Fibroblast of skin of left quadriceps (primary cell): ENCODE data around the gene BMPR1A.
A peak's percentile ranks its signal among the peaks of the same experiment; 100 is the strongest.
"Not testable (repeated sequence)": the region's sequence is repeated elsewhere in the genome, so short reads cannot be mapped to it uniquely, and the experiment has no call there.

Source experiments
- DNase-seq, 2 experiments: peaks; one replicate each; pipeline ENCODE4 v3.0.0-alpha.2; 2013; ENCODE audit warnings: low read depth in 2 of 2

BMPR1A gene

GRCh38 chr10:86848747-86849146, 92.3 kb downstream of the BMPR1A start:
- DNase-seq: no peak

GRCh38 chr10:86849181-86849894, 92.9 kb downstream of the BMPR1A start:
- no peak for DNase-seq

- DNase-seq: no peak
Observed at GRCh38 chr10:86850481-86850880, 94.1 kb downstream of the BMPR1A start.

DNA sequence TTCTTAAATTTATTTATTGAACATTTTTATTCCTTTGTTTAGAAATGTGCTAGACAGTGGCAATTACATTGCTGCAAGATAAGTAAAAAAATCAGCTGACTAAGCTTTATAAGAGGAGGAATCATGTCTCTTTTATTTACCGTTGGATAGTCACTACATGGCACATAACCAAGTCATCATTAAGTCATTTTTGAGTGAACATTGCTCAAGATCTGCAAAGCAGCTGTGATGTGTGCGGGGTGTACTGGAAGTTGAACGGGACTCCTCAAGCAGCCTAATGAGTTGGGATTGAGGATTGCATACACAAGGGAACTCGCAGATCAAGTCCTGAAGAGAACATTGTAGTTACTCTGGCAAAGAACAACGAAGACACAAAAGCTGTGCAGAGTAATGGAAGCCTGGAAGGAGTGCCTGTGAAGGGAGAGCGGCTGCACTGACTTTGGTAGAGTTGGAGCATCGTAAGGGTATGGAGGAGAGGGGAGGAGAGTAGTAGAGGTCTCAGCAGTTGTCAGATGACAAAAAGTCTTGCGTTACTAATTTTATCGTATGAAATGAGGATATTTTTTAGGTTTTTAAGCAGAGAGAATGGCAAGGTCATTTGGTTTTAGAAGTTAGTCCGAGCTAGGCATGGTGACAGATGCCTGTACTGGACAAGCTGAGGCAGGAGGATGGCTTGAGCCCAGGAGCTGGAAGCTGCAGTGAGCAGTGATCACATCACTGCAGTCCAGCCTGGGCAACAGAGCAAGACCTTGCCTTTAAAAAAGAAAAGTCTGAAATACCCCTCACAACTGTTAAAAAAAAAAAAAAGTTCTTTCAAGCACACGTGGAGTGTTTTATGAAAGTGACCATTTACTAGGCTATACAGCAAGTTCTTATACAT, 95.1 kb downstream of the BMPR1A start:
- peak; percentile 73 to 74 for DNase-seq

DNA sequence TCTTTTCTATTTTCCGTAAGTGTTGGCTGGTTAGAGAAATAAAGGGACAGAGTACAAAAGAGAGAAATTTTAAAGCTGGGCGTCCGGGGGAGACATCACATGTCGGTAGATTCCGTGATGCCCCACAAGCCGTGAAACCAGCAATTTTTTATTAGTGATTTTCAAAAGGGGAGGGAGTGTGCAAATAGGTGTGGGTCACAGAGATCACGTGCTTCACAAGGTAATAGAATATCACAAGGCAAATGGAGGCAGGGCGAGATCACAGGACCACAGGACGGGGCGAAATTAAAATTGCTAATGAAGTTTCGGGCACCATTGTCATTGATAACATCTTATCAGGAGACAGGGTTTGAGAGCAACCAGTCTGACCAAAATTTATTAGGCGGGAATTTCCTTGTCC, 97.2 kb downstream of the BMPR1A start:
- not testable (repeated sequence) for DNase-seq

- DNase-seq: no peak
Observed at GRCh38 chr10:86855513-86855912, 99.1 kb downstream of the BMPR1A start.

DNA sequence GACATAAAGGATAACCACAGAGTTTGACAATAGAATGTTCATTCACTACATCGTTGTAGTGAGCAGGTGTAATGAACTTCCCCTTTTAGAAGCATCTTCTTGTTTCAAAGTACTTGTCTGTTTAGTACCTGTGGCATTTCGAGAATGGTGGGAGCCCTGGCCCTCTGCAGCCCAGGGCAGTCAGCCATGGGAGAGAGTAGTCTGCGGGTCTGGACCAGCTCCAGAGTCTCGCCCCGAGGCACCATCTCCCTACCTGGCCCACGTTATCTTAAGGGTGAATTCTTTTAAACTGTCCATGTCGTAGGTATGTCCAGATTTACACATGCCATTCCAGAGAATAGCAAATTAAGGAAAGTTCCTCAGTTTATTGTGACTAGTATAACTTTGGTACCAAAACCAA, 99.7 kb downstream of the BMPR1A start:
- DNase-seq: no peak

GRCh38 chr10:86857128-86857721, 100.8 kb downstream of the BMPR1A start:
- peak; percentile 61 to 62 for DNase-seq

DNA sequence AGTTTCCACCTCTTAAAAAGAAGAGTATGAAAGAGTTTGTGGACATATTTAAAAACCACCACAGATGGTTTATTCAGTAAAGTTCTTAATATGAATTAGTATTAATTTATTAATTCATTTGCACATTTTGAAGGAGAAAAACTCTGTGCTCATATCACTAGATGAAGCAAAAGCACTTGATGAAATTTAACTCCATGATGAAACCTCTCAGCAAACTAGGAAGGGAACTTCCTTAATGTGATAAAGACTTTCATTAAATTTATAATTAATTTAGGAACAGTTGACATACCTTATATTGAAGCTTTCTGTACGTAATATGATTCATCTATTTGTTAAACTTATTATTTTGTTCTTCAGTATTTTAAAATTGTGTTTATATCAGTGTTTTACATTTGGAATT, 101.6 kb downstream of the BMPR1A start:
- DNase-seq: no peak

- DNase-seq: no peak
Observed at GRCh38 chr10:86861351-86861750, 104.9 kb downstream of the BMPR1A start.

DNA sequence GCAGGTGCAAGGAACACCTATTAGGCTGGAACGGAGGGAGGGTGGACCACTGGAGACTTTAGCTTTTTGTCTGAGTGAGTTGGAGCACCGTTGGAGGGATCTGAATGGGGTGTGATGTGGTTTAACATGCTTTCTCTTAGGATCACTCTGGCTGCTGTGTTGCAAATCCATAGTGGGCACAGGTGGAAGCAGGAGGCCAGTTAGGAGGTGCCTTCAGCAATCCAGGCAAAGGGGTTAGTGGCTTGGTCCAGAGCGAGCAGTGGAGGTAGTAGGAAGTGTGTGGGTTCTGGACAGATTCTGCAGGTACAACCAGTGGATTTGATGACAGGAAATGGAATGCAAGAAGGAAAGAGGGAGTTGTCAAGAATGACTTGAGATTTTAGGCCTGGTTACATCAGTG, 106.0 kb downstream of the BMPR1A start:
- DNase-seq: no peak

GRCh38 chr10:86862786-86863483, 106.5 kb downstream of the BMPR1A start:
- DNase-seq: no peak

DNA sequence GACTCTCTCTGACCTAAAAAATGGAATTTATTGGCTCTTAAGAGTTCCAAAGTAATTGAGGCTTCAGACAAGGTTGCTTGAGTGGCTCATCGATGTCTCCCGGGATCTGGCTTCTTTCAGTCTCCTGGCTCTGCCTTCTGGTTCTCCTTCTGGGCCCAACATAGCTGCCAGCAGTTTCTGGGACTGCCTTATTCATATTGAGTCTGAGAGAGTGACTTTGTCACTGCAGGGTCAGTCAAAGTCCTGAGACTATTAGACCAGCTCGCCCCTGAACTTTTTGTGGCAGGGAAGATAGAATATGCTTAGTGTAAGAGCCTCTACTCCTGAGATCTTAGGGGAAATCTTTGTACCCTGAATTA, 107.0 kb downstream of the BMPR1A start:
- no peak for DNase-seq

DNA sequence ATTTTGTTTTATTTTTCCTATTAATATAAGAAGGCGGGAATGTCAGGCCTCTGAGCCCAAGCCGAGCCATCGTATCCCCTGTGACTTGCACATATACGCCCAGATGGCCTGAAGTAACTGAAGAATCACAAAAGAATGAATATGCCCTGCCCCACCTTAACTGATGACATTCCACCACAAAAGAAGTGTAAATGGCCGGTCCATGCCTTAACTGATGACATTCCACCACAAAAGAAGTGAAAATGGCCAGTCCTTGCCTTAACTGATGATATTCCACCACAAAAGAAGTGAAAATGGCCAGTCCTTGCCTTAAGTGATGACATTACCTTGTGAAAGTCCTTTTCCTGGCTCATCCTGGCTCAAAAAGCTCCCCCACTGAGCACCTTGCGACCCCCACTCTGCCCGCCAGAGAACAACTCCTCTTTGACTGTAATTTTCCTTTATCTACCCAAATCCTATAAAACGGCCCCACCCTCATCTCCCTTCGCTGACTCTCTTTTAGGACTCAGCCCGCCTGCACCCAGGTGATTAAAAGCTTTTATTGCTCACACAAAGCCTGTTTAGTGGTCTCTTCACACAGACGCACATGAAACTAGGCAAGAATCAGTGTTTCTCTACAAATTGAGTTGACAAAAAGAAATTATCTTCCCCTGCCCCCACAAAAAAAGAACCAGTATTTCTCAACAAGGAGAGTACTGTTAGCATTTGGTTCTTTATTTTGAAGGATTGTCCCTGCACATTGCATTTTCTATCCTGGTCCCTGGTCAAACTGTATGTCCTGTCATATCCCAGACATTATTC, 108.8 kb downstream of the BMPR1A start:
- not testable (repeated sequence) for DNase-seq

DNA sequence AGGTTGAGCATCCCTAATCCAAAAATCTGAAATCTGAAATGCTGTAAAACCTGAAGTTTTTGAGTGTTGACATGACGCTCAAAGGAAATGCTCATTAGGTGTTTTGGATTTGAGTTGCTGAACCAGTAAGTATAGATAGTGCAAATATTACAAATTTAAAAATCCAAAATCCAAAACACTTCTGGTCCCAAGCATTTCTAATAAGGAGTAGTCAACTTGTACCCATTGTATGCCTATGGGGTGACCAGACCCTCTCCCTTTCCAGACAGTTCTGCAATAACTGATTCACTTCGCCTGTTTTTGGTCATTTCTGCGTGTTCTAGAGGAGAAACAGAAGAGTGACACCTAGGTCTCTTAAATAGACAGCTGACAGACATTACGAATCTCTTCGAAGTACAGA, 110.7 kb downstream of the BMPR1A start:
- no peak for DNase-seq

- DNase-seq: peak; percentile 17 to 21
Observed at GRCh38 chr10:86868353-86868752, 111.9 kb downstream of the BMPR1A start.

GRCh38 chr10:86870679-86871078, 114.3 kb downstream of the BMPR1A start:
- DNase-seq: no peak

GRCh38 chr10:86871563-86872183, 115.3 kb downstream of the BMPR1A start:
- no peak for DNase-seq

DNA sequence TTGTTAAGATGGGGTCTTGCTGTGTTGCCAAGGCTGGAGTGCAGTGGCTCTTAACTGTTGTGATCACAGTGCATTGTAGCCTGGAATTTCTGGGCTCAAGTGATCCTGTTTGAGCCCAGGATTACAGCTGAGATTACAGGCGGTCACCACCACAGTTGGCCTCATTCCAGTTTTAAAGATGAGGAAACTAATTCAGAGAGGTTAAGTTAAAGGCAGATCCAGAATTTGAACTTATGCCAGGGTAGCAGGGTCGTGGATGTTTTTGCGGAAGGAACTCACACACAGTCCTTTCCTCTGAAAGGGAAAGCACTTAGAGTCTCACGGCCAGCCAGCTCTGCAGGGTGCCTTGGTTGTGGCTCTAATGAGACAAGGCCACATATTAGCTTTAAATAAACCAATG, 116.3 kb downstream of the BMPR1A start:
- DNase-seq: no peak

DNA sequence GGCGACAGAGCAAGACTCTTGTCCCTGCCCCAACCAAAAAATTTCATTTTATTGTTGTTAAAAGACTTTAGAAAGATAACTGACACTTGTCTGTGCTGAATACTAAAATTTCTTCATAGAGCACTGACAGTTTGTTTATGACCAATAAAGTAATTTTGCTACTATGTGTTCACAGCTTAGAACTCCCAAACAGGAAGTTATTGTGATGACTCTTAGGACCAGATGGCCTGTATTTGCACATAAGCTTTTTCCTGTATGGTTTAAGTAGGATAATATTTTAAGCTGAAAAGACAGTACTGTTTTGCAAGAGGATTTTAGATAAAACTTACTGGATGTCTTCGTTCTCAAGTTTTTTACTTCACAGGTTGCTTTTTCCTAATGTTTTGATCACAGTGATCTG, 120.3 kb downstream of the BMPR1A start:
- peak; percentile 21 to 28 for DNase-seq
